H1 (cell line): Measurements from ENCODE around the gene ROBO2.

ENCODE experiments used
- BACH1 ChIP-seq: IDR thresholded peaks from 2 replicates; pipeline ENCODE4 v1.6.1; 2012; ENCODE audit warnings: low read length, improper control_type of control experiment
- CTCF ChIP-seq, 3 experiments: IDR thresholded peaks; 1 replicate in 2 of 3; 2 replicates in 1 of 3; pipeline versions ENCODE4 v1.5.1 to v1.6.1; 2011; ENCODE audit warnings: low read length in 3 of 3, mild to moderate bottlenecking in 3 of 3, inconsistent platforms in 2 of 3, low read depth in 1 of 3, moderate library complexity in 1 of 3; ENCODE audit not compliant: insufficient read depth in 1 of 3; ENCODE audit errors: control extremely low read depth in 1 of 3
- EZH2 ChIP-seq: fragments of 200-600 bp; sonication (generic); IDR thresholded peaks from 2 replicates; pipeline ENCODE4 v1.7.1; 2012; ENCODE audit warnings: low read depth, mild to moderate bottlenecking, moderate library complexity, low read length, inconsistent platforms; ENCODE audit not compliant: severe bottlenecking
- GABPA ChIP-seq: IDR thresholded peaks from 2 replicates; pipeline ENCODE4 v1.6.1; 2011; ENCODE audit warnings: mild to moderate bottlenecking, low read length, moderate library complexity, borderline replicate concordance; ENCODE audit not compliant: insufficient read depth
- HDAC6 ChIP-seq: IDR thresholded peaks from one replicate; pipeline ENCODE4 v1.7.1; 2012; ENCODE audit warnings: low read depth, mild to moderate bottlenecking, inconsistent platforms, low read length, moderate library complexity
- KDM5A ChIP-seq: fragments of 200-600 bp; IDR thresholded peaks from 2 replicates; pipeline ENCODE4 v1.7.1; 2012; ENCODE audit warnings: mild to moderate bottlenecking, low read length, inconsistent platforms, mixed read lengths
- POLR2A ChIP-seq, 2 experiments: IDR thresholded peaks; 1 replicate in 1 of 2; 2 replicates in 1 of 2; pipeline ENCODE4 v1.6.1; 2011; ENCODE audit warnings: low read depth in 2 of 2, low read length in 2 of 2, mild to moderate bottlenecking in 2 of 2; ENCODE audit errors: control extremely low read depth in 1 of 2
- RNF2 ChIP-seq: fragments of 200-900, 300-1000 bp; sonication (generic); IDR thresholded peaks from 2 replicates; pipeline ENCODE4 v1.7.1; 2016; ENCODE audit warnings: borderline replicate concordance, low read depth, mild to moderate bottlenecking, antibody characterized with exemption, low read length; ENCODE audit not compliant: poor library complexity, severe bottlenecking; ENCODE audit errors: missing control alignments
- RXRA ChIP-seq: IDR thresholded peaks from 2 replicates; pipeline ENCODE4 v1.6.1; 2011; ENCODE audit warnings: low read depth, mild to moderate bottlenecking, low read length, moderate library complexity; ENCODE audit not compliant: insufficient read depth
- TAF7 ChIP-seq: optimal IDR thresholded peaks from 2 replicates; pipeline ENCODE3; 2011; ENCODE audit warnings: low read depth, mild to moderate bottlenecking, inconsistent platforms, low read length, moderate library complexity, borderline replicate concordance
- YY1 ChIP-seq: IDR thresholded peaks from 2 replicates; pipeline ENCODE4 v1.6.1; 2011; ENCODE audit warnings: low read depth, mild to moderate bottlenecking, low read length
- TF ChIP-seq, protein P1 (sequence below): IDR thresholded peaks from 2 replicates; pipeline ENCODE4 v1.6.1; 2012; ENCODE audit warnings: inconsistent platforms
- TF ChIP-seq, protein P2 (sequence below): IDR thresholded peaks from 2 replicates; pipeline ENCODE4 v1.6.1; 2012; ENCODE audit warnings: inconsistent platforms

GRCh38 chr3:77271711-77272110 is 231.8 kb downstream of the ROBO2 start:
- TF ChIP-seq RNF2 (no peak), KDM5A (no peak), HDAC6 (no peak), EZH2 (no peak), POLR2A (IDR thresholded peaks at IDR 0.05; ENCODE audit: control extremely low read depth in 1 of 2, low read depth in 2 of 2, low read length in 2 of 2) (no peak), YY1 (no peak), GABPA (no peak), CTCF (IDR thresholded peaks at IDR 0.05; ENCODE audit: control extremely low read depth in 1 of 3, insufficient read depth in 1 of 3, low read depth in 1 of 3, low read length in 3 of 3) (no peak), RXRA (no peak), BACH1 (no peak), TAF7 (no peak)
- TF ChIP-seq, protein P1, sequence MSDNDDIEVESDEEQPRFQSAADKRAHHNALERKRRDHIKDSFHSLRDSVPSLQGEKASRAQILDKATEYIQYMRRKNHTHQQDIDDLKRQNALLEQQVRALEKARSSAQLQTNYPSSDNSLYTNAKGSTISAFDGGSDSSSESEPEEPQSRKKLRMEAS = no peak
- TF ChIP-seq, protein P2, sequence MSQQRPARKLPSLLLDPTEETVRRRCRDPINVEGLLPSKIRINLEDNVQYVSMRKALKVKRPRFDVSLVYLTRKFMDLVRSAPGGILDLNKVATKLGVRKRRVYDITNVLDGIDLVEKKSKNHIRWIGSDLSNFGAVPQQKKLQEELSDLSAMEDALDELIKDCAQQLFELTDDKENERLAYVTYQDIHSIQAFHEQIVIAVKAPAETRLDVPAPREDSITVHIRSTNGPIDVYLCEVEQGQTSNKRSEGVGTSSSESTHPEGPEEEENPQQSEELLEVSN = no peak
